DMS53 (cell line): ENCODE measurements around the gene IMPG1.
"Not testable (repeated sequence)": the region's sequence is repeated elsewhere in the genome, so short reads cannot be mapped to it uniquely, and the experiment has no call there.

Experiments
- DNase-seq: peaks from one replicate; lab custom pipeline; 2025; lab: John Stamatoyannopoulos, UW

IMPG1 gene

GRCh38 chr6:75952128-75952527 is 120.3 kb downstream of the IMPG1 start:
- DNase-seq = no peak

DNA sequence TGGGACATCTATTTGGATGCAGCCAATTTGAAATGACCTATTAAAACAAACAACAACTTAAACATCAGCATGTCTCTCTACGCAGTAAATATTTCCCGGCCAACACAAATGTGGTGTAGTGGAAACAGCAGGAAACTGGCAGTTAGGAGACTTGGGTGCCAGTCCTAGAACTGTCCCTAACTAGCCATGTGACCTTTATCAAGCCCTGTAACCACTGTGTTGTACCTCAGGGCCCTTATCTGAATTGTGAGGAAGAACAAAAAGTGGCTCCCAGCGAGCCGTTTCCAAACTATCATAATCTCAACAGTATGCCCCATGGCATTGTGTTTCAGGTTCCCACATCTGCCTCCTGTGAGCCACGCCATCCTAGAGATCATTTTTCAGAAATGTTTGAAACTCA is 124.5 kb downstream of the IMPG1 start:
- no peak for DNase-seq

GRCh38 chr6:75946146-75946831 is 126.2 kb downstream of the IMPG1 start:
- DNase-seq = no peak

GRCh38 chr6:75943381-75943780 is 129.1 kb downstream of the IMPG1 start:
- no peak for DNase-seq

DNA sequence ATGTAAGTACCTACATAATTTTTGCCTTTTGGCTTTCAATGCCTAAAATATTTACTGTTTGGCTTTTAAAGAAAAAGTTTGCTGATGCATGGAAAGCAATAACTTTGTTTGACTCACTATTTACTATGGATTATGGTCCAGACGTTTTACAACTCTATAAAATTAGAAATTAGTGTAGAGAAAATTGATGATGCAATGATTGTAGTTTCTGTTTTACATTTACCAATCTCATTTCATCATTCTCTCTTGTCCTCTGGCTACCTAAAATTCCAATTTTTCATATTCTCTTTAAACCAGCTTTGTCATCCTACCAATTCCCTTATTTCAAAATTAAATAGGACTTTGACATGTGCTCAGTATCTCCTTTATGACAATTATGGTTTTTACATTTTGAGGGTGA is 131.0 kb downstream of the IMPG1 start:
- DNase-seq = no peak

- no peak for DNase-seq
Observed at GRCh38 chr6:75940564-75940963, 131.9 kb downstream of the IMPG1 start.

DNA sequence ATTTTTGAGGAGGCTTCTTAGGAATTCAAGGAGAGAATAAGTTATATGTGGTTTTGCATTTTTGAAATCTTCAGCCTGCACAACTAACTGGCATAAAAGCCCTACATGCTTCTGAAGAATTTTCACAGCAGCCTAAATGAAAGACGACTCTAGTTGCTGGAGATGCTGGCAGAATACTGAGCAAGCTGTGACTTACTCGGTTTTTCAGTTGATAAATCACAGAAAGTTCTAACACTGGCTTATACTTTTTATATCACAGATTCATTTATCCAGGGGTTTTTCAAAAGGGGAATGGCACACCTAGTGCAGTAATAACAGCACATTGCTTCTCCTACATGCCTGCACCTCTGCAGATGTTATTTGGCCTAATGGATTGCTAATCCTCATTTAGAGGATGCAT is 134.6 kb downstream of the IMPG1 start:
- no peak for DNase-seq

GRCh38 chr6:75936682-75937081 is 135.8 kb downstream of the IMPG1 start:
- DNase-seq = no peak

GRCh38 chr6:75935473-75935793 is 137.0 kb downstream of the IMPG1 start:
- DNase-seq = no peak

DNA sequence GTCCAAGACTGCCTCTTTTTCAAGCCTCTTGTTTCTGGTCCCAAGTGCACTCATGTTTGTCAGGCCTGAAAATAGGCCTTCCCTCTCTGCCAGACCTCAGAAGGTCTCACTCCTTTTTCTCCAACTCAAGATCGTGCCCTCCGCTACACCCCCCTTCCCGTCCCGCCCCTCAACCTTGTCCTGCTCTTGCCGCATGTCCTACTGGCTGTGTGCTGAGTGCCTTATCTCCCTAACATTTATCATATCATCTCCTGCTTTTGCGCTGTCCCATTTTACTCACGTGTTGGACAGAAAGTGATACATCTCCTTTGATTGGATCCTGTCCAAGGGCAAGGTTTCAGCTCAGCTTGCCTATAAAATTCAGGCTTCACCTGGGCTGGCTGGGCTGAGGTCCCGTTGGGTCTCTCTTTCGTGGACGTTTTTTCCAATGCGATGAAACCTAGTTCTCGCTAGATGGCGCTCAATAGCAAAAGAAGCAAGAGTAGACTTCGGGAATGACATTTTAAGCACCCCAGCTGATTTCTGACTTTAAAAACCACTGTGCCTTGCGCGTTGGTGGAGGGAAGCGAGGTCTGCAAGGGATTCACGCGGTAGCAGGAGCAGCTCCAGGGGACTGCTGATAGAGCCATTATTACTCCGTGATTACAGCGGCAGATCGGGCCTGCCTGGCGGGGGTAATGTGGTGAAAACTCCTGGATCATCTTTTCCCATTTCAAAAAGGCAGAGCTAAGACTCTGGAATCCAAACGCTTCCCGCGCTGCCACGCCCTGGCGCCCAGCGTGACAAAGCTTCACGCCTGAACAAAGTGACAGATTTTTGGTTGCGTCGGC is 137.6 kb downstream of the IMPG1 start:
- DNase-seq = peak; percentile 90

DNA sequence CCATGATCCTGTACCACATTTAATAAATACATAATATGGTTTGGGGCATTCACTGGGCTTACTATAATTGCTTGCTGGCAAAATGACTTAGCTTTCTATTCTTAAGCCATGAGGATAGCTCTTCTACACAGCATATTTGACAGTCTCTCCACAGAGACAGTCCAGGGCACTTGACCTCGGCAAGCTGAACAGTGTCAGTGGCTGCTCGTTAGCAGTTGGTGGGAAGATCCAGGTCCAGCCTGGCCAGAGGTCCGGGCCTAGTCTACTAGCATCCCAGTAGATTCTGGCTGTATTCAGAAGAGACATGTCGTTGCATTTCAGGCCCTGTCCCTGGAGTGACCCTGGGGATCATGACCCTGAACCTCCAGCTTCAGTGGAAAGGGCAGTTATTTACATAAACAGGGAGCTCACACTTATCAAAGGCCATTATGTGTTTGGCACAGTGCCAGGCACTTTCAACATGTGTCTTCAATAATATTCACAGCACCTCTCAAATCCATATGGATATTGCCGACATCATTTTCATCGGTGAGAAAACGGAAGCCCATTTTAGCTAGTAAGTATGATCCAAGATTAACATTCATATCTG is 139.0 kb downstream of the IMPG1 start:
- peak; percentile 24 for DNase-seq

- DNase-seq = peak; percentile 59
Observed at GRCh38 chr6:75932067-75932466, 140.4 kb downstream of the IMPG1 start.

GRCh38 chr6:75931011-75931680 is 141.3 kb downstream of the IMPG1 start:
- DNase-seq = no peak

DNA sequence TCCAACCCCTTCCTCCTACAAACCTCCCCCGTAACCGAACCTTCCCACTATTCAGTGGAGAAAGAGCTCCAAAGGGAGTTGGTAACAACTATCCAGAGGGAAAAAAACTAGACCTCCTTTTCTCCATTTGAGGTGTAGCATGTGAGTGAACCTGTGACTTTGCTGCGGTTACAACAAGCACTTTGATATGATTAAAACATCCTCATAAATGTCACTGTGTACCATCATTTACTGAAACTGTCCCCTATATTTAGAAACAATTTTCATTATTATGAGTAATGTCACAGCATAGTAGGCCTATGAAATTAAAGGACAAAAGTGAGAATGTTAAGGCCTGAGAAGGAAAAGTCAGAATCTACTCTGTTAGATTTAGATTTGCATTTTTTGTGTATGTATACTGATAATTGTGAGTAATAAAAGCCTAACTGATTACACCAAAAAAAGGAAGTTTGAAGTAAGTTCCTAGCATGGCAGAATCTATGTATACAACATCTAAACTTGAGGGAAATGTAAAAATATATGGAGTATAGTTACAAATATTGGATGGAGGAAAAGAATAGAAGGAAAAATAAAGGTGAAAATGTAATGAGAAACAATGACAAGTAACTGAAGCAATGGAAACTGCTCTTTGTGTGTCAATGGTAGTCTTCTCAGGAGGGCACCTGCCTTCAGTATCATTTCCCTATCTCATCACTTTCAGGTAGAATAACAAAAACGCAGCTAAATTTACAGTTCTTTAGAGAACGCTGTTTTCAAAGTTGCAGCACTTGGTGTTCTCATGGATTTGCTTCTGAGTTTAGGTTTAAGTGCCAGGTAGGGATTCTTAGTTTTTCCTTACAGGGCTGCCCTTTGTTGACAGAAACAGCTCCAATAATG is 145.9 kb downstream of the IMPG1 start:
- DNase-seq = no peak

- DNase-seq = peak; percentile 60
Observed at GRCh38 chr6:75922226-75922625, 150.2 kb downstream of the IMPG1 start.

- DNase-seq = no peak
Observed at GRCh38 chr6:75913040-75913439, 159.4 kb downstream of the IMPG1 start.

GRCh38 chr6:75907444-75907843 is 165.0 kb downstream of the IMPG1 start:
- DNase-seq = no peak

DNA sequence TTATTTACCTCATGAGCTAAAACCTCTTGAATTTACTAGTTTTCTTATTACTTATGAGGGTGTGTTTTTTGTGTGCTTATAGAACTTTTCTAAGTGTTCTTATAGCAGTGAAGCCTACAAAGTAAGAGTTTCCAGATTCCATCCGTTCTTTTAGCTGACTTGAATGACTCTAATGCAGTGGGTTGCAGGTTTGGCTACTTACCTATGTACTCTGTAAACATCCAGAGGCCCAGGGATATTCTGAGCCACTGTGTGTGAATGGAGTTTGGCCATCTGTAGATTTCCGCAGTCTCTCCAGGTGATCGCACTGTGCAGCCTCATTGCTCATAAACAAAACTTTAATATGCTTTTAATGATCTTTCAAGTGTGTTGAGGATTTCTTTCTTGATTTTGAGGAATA is 165.6 kb downstream of the IMPG1 start:
- DNase-seq = peak; percentile 13

- not testable (repeated sequence) for DNase-seq
Observed at GRCh38 chr6:75905129-75905528, 167.3 kb downstream of the IMPG1 start.

GRCh38 chr6:75900216-75900615 is 172.2 kb downstream of the IMPG1 start:
- DNase-seq = not testable (repeated sequence)

DNA sequence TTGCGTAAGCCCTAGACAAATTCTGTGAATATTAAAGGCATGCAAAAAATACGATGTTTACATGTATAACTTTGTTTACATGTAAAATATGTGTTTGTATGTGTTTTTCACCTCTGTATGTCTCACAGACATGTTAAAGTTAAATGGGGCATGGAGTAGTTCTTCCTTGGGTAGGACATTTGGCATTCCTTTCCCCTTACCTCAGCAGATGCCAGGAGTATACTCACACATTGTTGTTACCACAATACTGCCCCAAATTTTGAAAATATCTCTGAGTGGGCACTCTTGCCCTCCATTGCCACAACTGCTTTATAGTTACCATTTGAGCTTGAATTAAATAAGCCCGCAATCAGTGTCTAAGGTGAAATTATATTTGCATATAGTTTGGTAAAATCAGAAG is 175.9 kb downstream of the IMPG1 start:
- no peak for DNase-seq

GRCh38 chr6:75893776-75894152 is 178.7 kb downstream of the IMPG1 start:
- peak; percentile 19 for DNase-seq
